GM21529 (cell line): ENCODE data around the gene PDE1A.
"Not testable (repeated sequence)": the region's sequence is repeated elsewhere in the genome, so short reads cannot be mapped to it uniquely, and the experiment has no call there.

Experiments
- ATAC-seq: cut with Tn5 transposase; IDR thresholded peaks from one replicate; pipeline ENCODE4 v1.9.1; 2021; ENCODE audit not compliant: unreplicated experiment

The PDE1A gene

GRCh38 chr2:182410120-182410519 lies 16.7 kb downstream of the PDE1A start:
- ATAC-seq: no peak

- no peak for ATAC-seq
These were observed 20.6 kb downstream of the PDE1A start for GRCh38 chr2:182406221-182406620.

GRCh38 chr2:182404975-182405561 lies 21.8 kb downstream of the PDE1A start:
- no peak for ATAC-seq

GRCh38 chr2:182404092-182404491 lies 22.7 kb downstream of the PDE1A start:
- ATAC-seq: no peak

- no peak for ATAC-seq
These were observed 33.5 kb downstream of the PDE1A start for GRCh38 chr2:182393270-182393760.

- no peak for ATAC-seq
These were observed 35.4 kb downstream of the PDE1A start for GRCh38 chr2:182391443-182391842.

- ATAC-seq: not testable (repeated sequence)
These were observed 40.5 kb downstream of the PDE1A start for GRCh38 chr2:182386267-182386880.

GRCh38 chr2:182384860-182385259 lies 42.0 kb downstream of the PDE1A start:
- no peak for ATAC-seq

- no peak for ATAC-seq
These were observed 45.6 kb downstream of the PDE1A start for GRCh38 chr2:182381225-182381624.

GRCh38 chr2:182379241-182379640 lies 47.6 kb downstream of the PDE1A start:
- ATAC-seq: no peak

- ATAC-seq: no peak
These were observed 48.1 kb downstream of the PDE1A start for GRCh38 chr2:182378759-182379158.

GRCh38 chr2:182377467-182377866 lies 49.4 kb downstream of the PDE1A start:
- no peak for ATAC-seq

GRCh38 chr2:182375862-182376261 lies 51.0 kb downstream of the PDE1A start:
- ATAC-seq: no peak

- ATAC-seq: no peak
These were observed 54.2 kb downstream of the PDE1A start for GRCh38 chr2:182372661-182373060.

GRCh38 chr2:182368996-182369395 lies 57.8 kb downstream of the PDE1A start:
- ATAC-seq: no peak

GRCh38 chr2:182368446-182368845 lies 58.4 kb downstream of the PDE1A start:
- no peak for ATAC-seq

- no peak for ATAC-seq
These were observed 59.4 kb downstream of the PDE1A start for GRCh38 chr2:182367401-182367800.

- ATAC-seq: no peak
These were observed 60.2 kb downstream of the PDE1A start for GRCh38 chr2:182366628-182367027.

GRCh38 chr2:182365855-182366254 lies 61.0 kb downstream of the PDE1A start:
- no peak for ATAC-seq

GRCh38 chr2:182361477-182361876 lies 65.4 kb downstream of the PDE1A start:
- no peak for ATAC-seq

GRCh38 chr2:182360663-182361260 lies 66.1 kb downstream of the PDE1A start:
- no peak for ATAC-seq

GRCh38 chr2:182359990-182360662 lies 66.7 kb downstream of the PDE1A start:
- ATAC-seq: no peak
